Endodermal cell (in vitro differentiated cells): ENCODE data around the gene CADM4. TPM values are rescaled to one million over a fixed set of nuclear protein-coding genes. Genes with fewer than 3 reads are reported as not detected.
A peak's percentile ranks its signal among the peaks of the same experiment; 100 is the strongest.

Source experiments
- DNase-seq: peaks from one replicate; pipeline ENCODE4 v3.0.0-alpha.2; 2017
- H3K27ac ChIP-seq: 2 replicates; pipeline ENCODE4 v1.5.1; 2013; ENCODE audit warnings: mild to moderate bottlenecking, low read depth, low read length, moderate library complexity
- H3K27me3 ChIP-seq: 2 replicates; pipeline ENCODE4 v1.6.1; 2013; ENCODE audit warnings: mild to moderate bottlenecking, low read length, moderate library complexity; ENCODE audit not compliant: insufficient read depth, control insufficient read depth, poor library complexity, severe bottlenecking
- H3K36me3 ChIP-seq: 2 replicates; pipeline ENCODE4 v1.7.0; 2013; ENCODE audit warnings: mild to moderate bottlenecking, low read length, moderate library complexity; ENCODE audit not compliant: control insufficient read depth, insufficient read depth
- H3K4me1 ChIP-seq: one replicate; pipeline ENCODE4 v1.7.0; 2013; ENCODE audit warnings: low read length; ENCODE audit not compliant: control insufficient read depth, insufficient read depth
- H3K4me3 ChIP-seq: 2 replicates; pipeline ENCODE4 v1.5.1; 2013; ENCODE audit warnings: mild to moderate bottlenecking, low read length, moderate library complexity
- H3K9ac ChIP-seq: 2 replicates; pipeline ENCODE4 v1.6.1; 2013; ENCODE audit warnings: mild to moderate bottlenecking, low read length, moderate library complexity; ENCODE audit not compliant: poor library complexity, severe bottlenecking; ENCODE audit errors: extremely low read depth
- H3K9me3 ChIP-seq: 2 replicates; pipeline ENCODE4 v1.6.1; 2013; ENCODE audit warnings: mild to moderate bottlenecking, low read length, moderate library complexity; ENCODE audit not compliant: control insufficient read depth
- H3K27ac Mint-ChIP-seq: 2 replicates; pipeline ENCODE4 v1.8.0; 2020; ENCODE audit warnings: mixed read lengths
- H3K27me3 Mint-ChIP-seq: 2 replicates; pipeline ENCODE4 v1.8.0; 2021; ENCODE audit warnings: mild to moderate bottlenecking, mixed read lengths; ENCODE audit not compliant: insufficient read depth
- H3K36me3 Mint-ChIP-seq: 2 replicates; pipeline ENCODE4 v1.8.0; 2020; ENCODE audit warnings: low read depth, mixed read lengths
- H3K4me1 Mint-ChIP-seq: 2 replicates; pipeline ENCODE4 v1.8.0; 2020; ENCODE audit warnings: mixed read lengths
- H3K4me3 Mint-ChIP-seq: 2 replicates; pipeline ENCODE4 v1.8.0; 2020; ENCODE audit warnings: mild to moderate bottlenecking, moderate library complexity, mixed read lengths
- H3K9me3 Mint-ChIP-seq: 2 replicates; pipeline ENCODE4 v1.8.0; 2020; ENCODE audit warnings: mild to moderate bottlenecking, mixed read lengths
- CTCF ChIP-seq: fragments of 200-600 bp; sonication (generic); conservative IDR thresholded peaks from 2 replicates; pipeline ENCODE4 v1.5.0; 2021; ENCODE audit warnings: antibody characterized with exemption, mild to moderate bottlenecking
- WGBS, 2 experiments: methylation state at CpG; one replicate each; pipeline versions ENCODE4 v1.1.5 to v1.1.7; 2013; ENCODE audit warnings: missing lambda C conversion rate in 2 of 2, mixed read lengths in 1 of 2; ENCODE audit not compliant: insufficient coverage in 1 of 2, insufficient read length in 1 of 2; 5-methylcytosine and 5-hydroxymethylcytosine counted together
- total RNA-seq, 2 donors: library from RNA; stranded (reverse); fragmentation: NEBNext Ultra II Directional in 1 of 2; extraction: Animal tissue kit (Norgen Biotek cat#: 25700) in 1 of 2; gene quantifications; 2 replicates in 1 of 2; 3 replicates in 1 of 2; pipeline ENCODE4 v1.2.1, GENCODE V29; 2021

The CADM4 gene
- total RNA-seq, 2 donors from 2014 or later, result 9.3 to 19.9 TPM

GRCh38 chr19:43599635-43600295, 39.9 kb downstream of the CADM4 start:
- 86 to 100% methylated on average over 2 to 3 of the region's 4 CpGs for WGBS, 2 experiments
- H3K9ac ChIP-seq, result no peak overlapping the region
- H3K4me3 Mint-ChIP-seq, result no peak overlapping the region

DNA sequence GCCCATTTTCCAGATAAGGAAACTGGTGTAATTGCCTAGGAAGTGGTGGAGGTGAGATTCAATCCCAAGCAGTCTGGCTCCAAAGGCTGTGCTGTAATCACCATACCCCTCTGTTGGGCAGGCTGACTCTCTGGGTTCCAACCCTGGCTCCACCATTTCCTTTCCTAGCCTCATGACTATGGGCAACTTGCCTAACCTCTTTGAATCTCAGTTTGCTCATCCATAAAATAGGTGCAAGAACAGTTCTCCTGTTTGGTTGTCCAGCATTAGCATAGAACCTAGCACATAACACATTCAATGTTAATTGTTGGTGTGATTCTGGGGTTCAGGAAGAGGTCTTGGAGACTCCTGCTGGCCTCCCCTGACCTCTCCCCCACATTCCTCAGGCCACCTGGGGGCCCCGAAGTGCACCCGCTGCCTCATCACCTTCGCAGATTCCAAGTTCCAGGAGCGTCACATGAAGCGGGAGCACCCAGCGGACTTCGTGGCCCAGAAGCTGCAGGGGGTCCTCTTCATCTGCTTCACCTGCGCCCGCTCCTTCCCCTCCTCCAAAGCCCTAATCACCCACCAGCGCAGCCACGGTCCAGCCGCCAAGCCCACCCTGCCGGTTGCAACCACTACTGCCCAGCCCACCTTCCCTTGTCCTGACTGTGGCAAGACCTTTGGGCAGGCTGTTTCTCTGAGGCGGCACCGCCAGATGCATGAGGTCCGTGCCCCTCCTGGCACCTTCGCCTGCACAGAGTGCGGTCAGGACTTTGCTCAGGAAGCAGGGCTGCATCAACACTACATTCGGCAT, 41.0 kb downstream of the CADM4 start:
- no peaks in the 10 kb centered on the region for H3K9me3 ChIP-seq
- H3K9me3 Mint-ChIP-seq, result no peaks in the 10 kb centered on the region
- peaks cover 51% of the 10 kb centered on the region for H3K36me3 ChIP-seq
- DNase-seq, result no peak
- H3K27me3 ChIP-seq, result no peaks in the 10 kb centered on the region
- no peak overlapping the region for H3K4me3 ChIP-seq
- peaks cover 10% of the 10 kb centered on the region for H3K4me1 ChIP-seq
- H3K4me3 Mint-ChIP-seq, result no peak overlapping the region
- no peak for TF ChIP-seq CTCF
- no peaks in the 10 kb centered on the region for H3K27me3 Mint-ChIP-seq
- H3K9ac ChIP-seq, result no peak overlapping the region
- H3K4me1 Mint-ChIP-seq, result peaks cover 21% of the 10 kb centered on the region
- WGBS, 2 experiments, result 97% methylated on average over 15 to 19 of the region's 19 CpGs
- H3K27ac ChIP-seq, result no peak overlapping the region
- peaks cover 26% of the 10 kb centered on the region for H3K36me3 Mint-ChIP-seq
- H3K27ac Mint-ChIP-seq, result no peak overlapping the region

More at GRCh38 chr19:43599635-43600295, 39.9 kb downstream of the CADM4 start:
- H3K9me3 Mint-ChIP-seq, result no peaks in the 10 kb centered on the region
- DNase-seq, result no peak
- H3K27me3 Mint-ChIP-seq, result no peaks in the 10 kb centered on the region
- no peaks in the 10 kb centered on the region for H3K27me3 ChIP-seq
- H3K27ac ChIP-seq, result no peak overlapping the region
- peaks cover 10% of the 10 kb centered on the region for H3K4me1 ChIP-seq
- H3K9me3 ChIP-seq, result no peaks in the 10 kb centered on the region
- H3K36me3 Mint-ChIP-seq, result peaks cover 25% of the 10 kb centered on the region
- TF ChIP-seq CTCF, result no peak
- no peak overlapping the region for H3K4me3 ChIP-seq
- no peak overlapping the region for H3K27ac Mint-ChIP-seq
- H3K36me3 ChIP-seq, result peaks cover 44% of the 10 kb centered on the region
- H3K4me1 Mint-ChIP-seq, result peaks cover 17% of the 10 kb centered on the region

DNA sequence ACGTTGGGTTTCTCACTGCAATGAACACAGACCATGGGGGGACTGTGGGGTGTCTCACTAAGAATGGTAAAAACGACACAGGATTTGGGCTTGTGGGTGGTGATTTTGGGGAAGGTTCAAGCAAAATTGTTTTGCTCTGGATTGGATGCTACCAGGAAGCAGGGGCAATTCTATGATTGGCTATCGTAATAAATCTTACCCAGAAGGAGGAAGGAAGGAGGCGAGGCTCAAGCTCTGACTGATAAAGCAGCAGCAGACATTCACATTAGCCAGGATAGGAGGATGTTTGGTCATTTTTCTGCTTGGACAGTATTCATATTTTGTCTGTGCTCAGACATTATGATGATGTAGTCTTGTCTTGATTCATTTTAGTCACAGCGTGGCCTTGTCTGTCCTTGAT, 41.8 kb downstream of the CADM4 start:
- Histone ChIP-seq H3K36me3 (peaks cover 57% of the 10 kb centered on the region), H3K4me3 (peak overlapping the region; percentile 92), H3K27ac (no peak overlapping the region), H3K4me1 (peaks cover 10% of the 10 kb centered on the region), H3K27me3 (no peaks in the 10 kb centered on the region), H3K9me3 (no peaks in the 10 kb centered on the region), H3K9ac (peak overlapping the region; percentile 88)
- Mint-ChIP-seq H3K27me3 (no peaks in the 10 kb centered on the region), H3K9me3 (no peaks in the 10 kb centered on the region), H3K36me3 (peaks cover 31% of the 10 kb centered on the region), H3K27ac (peak overlapping the region; percentile 99), H3K4me3 (peak overlapping the region; percentile 89), H3K4me1 (peaks cover 25% of the 10 kb centered on the region)
- WGBS, 2 experiments, result 91 to 93% methylated on average over 5 of the region's 5 CpGs
- no peak for DNase-seq
- no peak for TF ChIP-seq CTCF
